Activated T-helper 2 cell treated with anti-CD3 and anti-CD28 coated beads, Interferon-gamma antibody, Interleukin-2, Interleukin-4, amounts not matched to agents 10 μg/mL and 5 μg/mL and 100 μg/mL, durations not matched to agents 14 hours and 24 hours and 36 hours (primary cell): ENCODE data around the gene CHST15. TPM values are rescaled to one million over a fixed set of nuclear protein-coding genes. Genes with fewer than 3 reads are reported as not detected.
A peak's percentile ranks its signal among the peaks of the same experiment; 100 is the strongest.

Experiments
- DNase-seq: peaks from one replicate; pipeline ENCODE4 v3.0.0; 2021; ENCODE audit warnings: low spot score
- H3K27ac Mint-ChIP-seq: one replicate; pipeline ENCODE4 v1.8.0; 2021; ENCODE audit warnings: mixed read lengths
- H3K27me3 Mint-ChIP-seq: one replicate; pipeline ENCODE4 v1.8.0; 2021; ENCODE audit warnings: low read depth, mixed read lengths
- H3K36me3 Mint-ChIP-seq: one replicate; pipeline ENCODE4 v1.8.0; 2021; ENCODE audit warnings: low read depth, mixed read lengths
- H3K4me1 Mint-ChIP-seq: one replicate; pipeline ENCODE4 v1.8.0; 2021; ENCODE audit warnings: low read depth, mixed read lengths
- H3K4me3 Mint-ChIP-seq: one replicate; pipeline ENCODE4 v1.8.0; 2021; ENCODE audit warnings: low read depth, mild to moderate bottlenecking, moderate library complexity, mixed read lengths
- H3K9me3 Mint-ChIP-seq: one replicate; pipeline ENCODE4 v1.8.0; 2021; ENCODE audit warnings: mixed read lengths
- intact Hi-C: fragments of 100-400 bp; cut with micrococcal nuclease; formaldehyde crosslinking; loops from one replicate; pipeline ENCODE4 v1.15.1; 2023
- total RNA-seq: library from RNA; stranded (reverse); gene quantifications from 2 replicates; pipeline ENCODE4 v1.2.3, GENCODE V29; 2022

The CHST15 gene
- total RNA-seq, 1 donor from 2014 or later = not detected

DNA sequence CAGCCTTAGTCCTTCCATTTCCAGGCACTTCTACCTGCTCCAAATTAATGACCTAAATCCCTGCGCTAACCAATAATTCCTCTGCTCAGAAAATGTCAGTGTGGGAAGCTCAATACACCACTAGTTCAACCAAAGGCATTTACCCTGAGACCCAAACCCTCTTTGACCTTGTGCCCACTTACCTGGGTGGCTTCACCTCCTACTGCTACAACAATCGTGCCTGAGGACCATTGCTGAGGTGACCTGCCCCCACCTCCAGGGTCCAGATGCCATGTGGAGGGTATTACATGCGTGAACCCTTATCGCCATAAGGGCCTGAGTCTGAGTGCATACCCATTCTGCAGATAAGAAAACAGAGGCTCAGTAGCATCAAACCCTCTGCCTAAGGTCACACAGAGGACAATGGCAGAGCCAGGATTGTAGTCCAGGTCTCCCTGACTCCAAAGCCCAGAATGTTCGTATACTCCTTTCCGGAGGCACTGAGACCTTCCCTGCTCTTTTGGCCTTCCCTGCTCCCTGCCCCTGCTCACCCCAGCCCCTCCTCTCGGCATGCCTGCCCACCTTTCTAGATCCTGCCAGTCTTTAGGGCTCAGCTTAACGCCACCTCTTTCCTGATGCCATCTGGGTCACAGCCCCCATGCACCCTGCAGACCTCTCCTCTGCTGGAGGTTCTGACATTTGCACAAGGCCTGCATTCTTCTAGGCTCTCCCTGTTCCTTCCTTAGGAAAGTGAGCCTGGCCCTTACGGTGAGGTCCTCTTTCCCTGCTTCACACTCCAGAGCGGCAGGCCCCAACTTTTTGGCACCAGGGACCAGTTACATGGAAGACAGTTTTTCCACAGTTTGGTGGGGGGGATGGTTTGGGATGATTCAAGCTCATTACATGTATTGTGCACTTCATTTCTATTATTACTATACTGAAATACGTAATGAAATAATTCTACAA is 94.9 kb downstream of the CHST15 start:
- Mint-ChIP-seq H3K4me3 (no peak overlapping the region), H3K4me1 (peaks cover 6% of the 10 kb centered on the region), H3K36me3 (no peaks in the 10 kb centered on the region), H3K27ac (no peak overlapping the region), H3K27me3 (peaks cover 22% of the 10 kb centered on the region), H3K9me3 (no peaks in the 10 kb centered on the region)
- no peak for DNase-seq
- intact Hi-C loops = no loop called here

DNA sequence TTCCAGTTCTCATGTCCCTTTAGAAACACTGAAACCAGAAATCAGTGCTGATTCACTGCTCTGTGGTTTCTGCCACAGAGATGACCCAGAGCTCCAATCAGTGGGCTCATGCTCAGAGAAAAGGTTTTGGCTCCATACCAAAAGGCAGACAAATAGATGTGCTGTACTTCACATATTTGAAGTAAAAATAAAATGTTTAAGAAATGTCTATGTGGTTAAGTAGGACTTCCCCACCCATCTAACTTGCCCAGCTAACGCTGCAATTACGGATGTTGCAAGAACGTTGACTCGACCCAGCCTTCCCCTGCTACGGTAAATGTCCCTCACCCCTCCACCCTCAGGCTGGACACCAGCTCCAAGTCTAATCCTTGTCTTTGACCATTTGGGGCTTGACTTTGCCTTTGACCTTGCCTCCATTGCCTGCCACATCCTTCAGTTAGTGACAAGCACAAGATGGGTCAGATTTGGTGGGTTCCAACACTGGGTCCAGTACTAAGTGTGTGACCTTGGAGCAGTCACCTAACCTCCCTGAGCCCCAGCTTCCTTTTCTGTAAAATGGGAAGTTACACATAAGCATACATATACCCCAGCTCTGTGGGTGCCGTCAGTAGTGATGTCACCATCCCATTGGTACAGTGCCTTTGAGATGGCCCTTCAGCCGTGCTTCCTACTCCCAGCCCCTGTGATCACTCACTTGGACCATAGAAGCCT is 95.8 kb downstream of the CHST15 start:
- H3K9me3 Mint-ChIP-seq = no peaks in the 10 kb centered on the region
- DNase-seq = no peak
- intact Hi-C loops = no loop called here
- H3K4me1 Mint-ChIP-seq = peaks cover 6% of the 10 kb centered on the region
- no peak overlapping the region for H3K27ac Mint-ChIP-seq
- H3K27me3 Mint-ChIP-seq = peaks cover 28% of the 10 kb centered on the region
- no peak overlapping the region for H3K4me3 Mint-ChIP-seq
- H3K36me3 Mint-ChIP-seq = no peaks in the 10 kb centered on the region

DNA sequence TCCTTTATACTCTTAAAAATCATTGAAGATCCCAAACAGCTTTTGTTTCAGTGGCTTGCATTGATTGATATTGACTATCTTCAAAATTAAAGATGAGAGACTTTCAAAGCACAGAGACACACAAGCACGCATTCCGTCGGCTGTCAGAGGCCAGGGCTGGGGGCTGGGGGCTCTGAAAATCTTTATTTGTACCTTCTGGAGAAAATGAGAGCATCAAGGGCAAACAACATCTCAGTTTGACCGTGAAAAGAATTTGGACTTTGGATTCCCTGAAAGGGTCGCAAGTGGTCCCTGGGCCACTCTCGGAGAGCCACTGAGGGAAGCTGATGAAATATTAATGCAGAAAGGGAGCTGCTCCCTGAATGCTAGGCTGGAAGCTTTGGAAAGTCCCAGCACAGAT is 96.4 kb downstream of the CHST15 start:
- Mint-ChIP-seq H3K9me3 (no peaks in the 10 kb centered on the region), H3K36me3 (no peaks in the 10 kb centered on the region), H3K4me1 (peaks cover 6% of the 10 kb centered on the region), H3K27ac (no peak overlapping the region), H3K4me3 (no peak overlapping the region), H3K27me3 (peaks cover 31% of the 10 kb centered on the region)
- no peak for DNase-seq
- intact Hi-C loops = no loop called here

DNA sequence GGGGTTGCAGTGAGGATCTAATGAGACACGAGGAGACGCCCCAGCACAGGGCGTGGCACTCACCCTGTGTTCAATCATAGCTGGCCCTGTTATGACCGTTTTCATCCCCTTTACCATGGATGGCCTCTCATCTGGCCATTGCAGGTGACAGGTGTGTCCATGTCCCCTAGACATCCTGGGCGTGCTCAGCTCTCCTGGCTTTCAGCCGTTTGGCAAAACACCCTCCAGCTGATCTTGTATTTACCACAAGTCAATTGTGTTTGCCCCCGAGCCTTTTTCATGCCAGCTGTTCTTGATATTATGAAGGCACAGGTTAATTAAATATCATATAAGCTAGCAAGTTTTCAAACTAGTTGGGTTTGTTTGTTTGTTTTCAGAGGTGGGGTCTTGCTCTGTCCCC is 97.1 kb downstream of the CHST15 start:
- intact Hi-C loops = no loop called here

DNA sequence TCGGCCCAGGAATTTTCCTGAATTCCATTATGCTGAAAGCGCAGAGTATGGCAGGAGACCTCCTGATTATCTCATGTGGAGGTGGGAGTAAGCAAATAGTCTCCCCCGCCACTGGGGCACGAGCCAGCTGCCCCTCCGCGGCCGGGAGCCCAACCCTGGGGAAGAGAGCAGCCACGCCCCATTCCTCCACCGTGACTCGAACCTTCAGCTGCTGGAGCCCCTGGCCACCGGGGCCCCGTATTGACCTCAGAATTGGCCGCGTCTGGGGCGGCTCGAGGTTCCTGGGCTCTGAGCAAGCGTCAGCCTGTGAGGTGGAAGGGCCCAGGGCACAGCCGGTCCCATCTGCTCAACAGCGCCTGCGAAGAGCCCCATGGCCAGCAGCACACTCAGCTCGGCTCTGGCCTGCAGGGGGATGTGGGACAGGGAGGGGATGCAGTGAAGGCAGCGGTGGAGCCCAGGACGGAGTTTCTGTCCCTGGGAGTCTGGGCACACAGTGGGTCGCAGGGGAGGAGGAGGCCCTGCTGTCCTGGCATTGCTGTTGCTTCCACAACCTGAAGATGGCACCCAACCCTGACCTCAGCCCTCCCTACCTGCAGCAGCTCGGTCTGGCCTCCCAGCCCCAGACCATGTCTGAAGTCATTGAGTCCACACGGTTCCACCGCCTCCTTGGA is 97.8 kb downstream of the CHST15 start:
- no peak for DNase-seq
- Mint-ChIP-seq H3K36me3 (no peaks in the 10 kb centered on the region), H3K27me3 (peaks cover 40% of the 10 kb centered on the region), H3K4me1 (peaks cover 6% of the 10 kb centered on the region), H3K9me3 (no peaks in the 10 kb centered on the region), H3K27ac (no peak overlapping the region), H3K4me3 (no peak overlapping the region)
- intact Hi-C loops = loop anchor here (1.0 kb wide), 1 partner anchor 230 kb away; no protein-coding TSS in a partner anchor

More for the DNA sequence above, 97.1 kb downstream of the CHST15 start:
- no peaks in the 10 kb centered on the region for H3K9me3 Mint-ChIP-seq
- DNase-seq = no peak
- no peaks in the 10 kb centered on the region for H3K36me3 Mint-ChIP-seq
- peaks cover 6% of the 10 kb centered on the region for H3K4me1 Mint-ChIP-seq
- no peak overlapping the region for H3K4me3 Mint-ChIP-seq
- no peak overlapping the region for H3K27ac Mint-ChIP-seq
- H3K27me3 Mint-ChIP-seq = peaks cover 33% of the 10 kb centered on the region

DNA sequence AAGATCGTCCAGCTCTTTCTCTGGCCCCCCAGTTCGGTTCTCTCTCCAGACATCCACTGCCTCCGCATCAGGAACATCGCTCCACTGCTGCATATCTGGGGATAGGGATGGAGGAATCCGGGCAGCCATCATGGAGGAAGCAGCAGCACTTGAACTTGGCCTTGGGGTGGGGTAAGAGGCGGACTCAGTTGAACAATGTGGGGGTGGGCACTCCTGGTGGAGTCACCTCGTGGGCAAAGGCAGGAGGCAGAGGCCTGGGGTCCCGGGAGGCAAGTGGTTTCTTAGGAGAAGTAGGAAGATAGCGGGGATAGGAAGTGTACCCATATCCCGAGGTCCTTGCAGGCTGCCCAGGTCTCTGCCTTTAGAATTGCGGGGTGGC is 98.3 kb downstream of the CHST15 start:
- H3K4me1 Mint-ChIP-seq = peaks cover 6% of the 10 kb centered on the region
- no peaks in the 10 kb centered on the region for H3K36me3 Mint-ChIP-seq
- no peak for DNase-seq
- peaks cover 46% of the 10 kb centered on the region for H3K27me3 Mint-ChIP-seq
- no peak overlapping the region for H3K27ac Mint-ChIP-seq
- H3K4me3 Mint-ChIP-seq = no peak overlapping the region
- H3K9me3 Mint-ChIP-seq = no peaks in the 10 kb centered on the region
- intact Hi-C loops = loop anchor here (1.0 kb wide), 1 partner anchor 230 kb away; no protein-coding TSS in a partner anchor

DNA sequence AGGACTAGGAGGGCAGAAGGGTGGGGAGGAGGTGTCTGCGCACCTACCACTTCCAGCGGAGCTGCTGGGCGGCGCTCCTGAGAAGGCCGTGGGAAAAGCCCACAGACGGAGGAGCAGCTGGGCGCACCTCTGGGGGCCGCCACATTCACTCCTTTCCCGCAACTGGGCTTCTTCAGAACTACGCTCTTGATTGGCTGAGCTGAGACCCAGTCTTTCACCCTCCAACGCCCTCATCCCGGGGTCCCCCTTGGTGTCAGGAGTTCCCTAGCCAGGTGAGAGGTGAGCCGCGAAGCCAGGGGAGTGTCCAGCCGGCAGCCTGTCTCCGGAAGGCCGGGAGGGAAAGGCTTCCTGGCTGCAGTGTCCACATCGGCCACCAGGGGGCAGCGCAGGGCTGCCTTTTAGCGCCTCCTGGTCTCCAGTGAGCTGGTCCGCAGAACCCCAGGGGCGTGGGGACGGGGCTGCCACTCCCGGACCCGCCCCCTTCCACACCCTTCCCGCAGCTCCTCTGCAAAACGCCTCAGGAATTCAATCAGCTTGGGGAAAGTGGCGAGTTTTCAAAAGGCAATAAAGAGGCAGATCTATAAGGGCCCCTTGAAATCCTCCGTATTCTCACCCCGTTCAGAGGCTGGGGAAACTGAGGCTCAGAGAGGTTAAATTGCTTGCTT is 98.8 kb downstream of the CHST15 start:
- Mint-ChIP-seq H3K27me3 (peaks cover 51% of the 10 kb centered on the region), H3K4me3 (no peak overlapping the region), H3K36me3 (no peaks in the 10 kb centered on the region), H3K9me3 (no peaks in the 10 kb centered on the region), H3K27ac (no peak overlapping the region), H3K4me1 (peaks cover 6% of the 10 kb centered on the region)
- intact Hi-C loops = loop anchor here (1.0 kb wide), 2 partner anchors 231 to 395 kb away; no protein-coding TSS in a partner anchor
- peak; percentile 65 for DNase-seq

DNA sequence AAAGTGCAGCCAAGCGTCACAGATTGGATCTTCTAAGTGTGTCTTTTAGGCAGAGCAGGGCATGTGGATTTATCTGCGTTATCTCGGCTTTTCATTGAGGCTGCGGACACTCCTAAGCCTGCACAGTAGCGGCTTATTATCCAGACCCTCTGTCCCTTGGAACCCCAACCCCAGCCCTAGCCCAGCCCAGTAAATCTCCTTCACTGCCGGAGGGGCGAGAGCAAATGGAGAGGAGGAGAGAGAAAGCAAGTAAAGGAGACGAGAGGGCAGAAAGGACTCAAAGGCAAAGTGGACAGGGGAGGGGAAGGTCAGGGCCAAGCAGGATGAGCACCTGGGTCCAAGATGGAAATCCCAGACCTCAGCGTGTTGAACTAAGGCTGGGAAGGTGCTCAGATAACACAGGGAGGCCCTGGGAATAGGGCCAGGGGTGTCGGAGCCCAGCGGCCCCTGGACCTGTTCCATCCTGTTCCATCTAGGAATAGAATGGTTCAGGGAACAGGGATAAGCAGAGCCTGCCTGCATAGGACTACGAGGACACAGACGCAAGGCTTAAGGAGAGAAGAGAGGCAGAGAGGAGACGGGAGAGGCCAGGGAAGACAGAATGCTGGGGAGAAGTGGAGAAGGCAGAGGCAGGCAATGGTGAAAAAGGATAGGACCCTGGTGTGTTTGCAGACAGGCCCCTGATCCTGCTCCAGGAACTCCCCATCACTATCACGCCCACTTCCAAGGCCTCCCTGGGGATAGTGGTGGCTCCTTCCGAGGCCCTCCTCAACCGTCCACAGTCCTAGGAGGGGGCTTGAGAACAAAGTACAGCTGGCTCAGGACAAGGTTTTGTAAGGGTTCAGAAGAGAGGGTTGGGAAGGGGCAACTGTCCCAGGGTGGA is 99.6 kb downstream of the CHST15 start:
- no peak for DNase-seq
- no peaks in the 10 kb centered on the region for H3K9me3 Mint-ChIP-seq
- no peak overlapping the region for H3K27ac Mint-ChIP-seq
- H3K4me1 Mint-ChIP-seq = peaks cover 6% of the 10 kb centered on the region
- no peak overlapping the region for H3K4me3 Mint-ChIP-seq
- intact Hi-C loops = loop anchor here (1.0 kb wide), 1 partner anchor 396 kb away; no protein-coding TSS in a partner anchor
- H3K36me3 Mint-ChIP-seq = no peaks in the 10 kb centered on the region
- H3K27me3 Mint-ChIP-seq = peaks cover 58% of the 10 kb centered on the region

DNA sequence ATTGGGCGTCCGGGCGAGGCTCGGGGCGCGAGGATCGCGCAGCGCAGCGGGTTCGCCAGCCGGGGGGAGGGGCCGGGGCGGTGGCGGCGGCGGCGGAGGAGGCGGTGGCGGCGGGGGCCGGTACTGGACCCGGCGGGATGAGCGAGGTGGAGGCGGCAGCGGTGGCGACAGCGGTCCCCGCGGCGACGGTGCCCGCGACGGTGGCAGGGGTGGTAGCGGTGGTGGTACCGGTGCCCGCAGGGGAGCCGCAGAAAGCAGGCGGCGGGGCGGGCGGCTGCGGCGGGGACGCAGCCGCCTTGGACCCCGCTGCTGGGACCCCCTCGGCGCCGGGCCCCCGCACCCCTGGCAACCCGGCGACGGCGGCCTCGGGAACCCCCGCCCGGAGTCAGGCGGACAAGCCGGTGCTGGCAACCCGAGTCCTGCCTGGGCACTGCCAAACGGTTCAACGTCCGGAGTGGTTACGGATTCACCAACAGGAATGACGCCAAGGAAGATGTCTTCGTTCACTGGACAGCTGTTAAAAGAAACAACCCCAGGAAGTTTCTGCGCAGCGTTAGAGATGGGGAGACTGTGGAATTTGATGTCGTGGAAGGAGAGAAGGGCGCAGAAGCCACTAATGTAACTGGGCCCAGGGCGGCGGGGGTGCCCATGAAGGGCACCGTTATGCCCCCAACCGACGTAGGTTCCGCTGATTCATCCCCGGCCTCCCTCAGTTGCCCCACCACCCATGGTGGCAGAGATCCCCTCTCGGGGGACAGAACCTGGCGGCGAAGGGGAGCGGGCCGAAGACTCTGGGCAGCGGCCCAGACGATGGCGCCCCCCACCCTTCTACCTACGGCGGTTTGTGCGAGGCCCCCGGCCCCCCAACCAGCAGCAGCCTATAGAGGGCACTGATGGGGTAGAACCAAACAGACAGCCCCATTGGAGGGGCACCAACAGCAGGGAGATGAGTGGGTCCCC is 101.5 kb downstream of the CHST15 start:
- Mint-ChIP-seq H3K4me3 (no peak overlapping the region), H3K9me3 (no peaks in the 10 kb centered on the region), H3K4me1 (peaks cover 6% of the 10 kb centered on the region), H3K36me3 (no peaks in the 10 kb centered on the region), H3K27me3 (peaks cover 59% of the 10 kb centered on the region), H3K27ac (no peak overlapping the region)
- intact Hi-C loops = no loop called here
- DNase-seq = no peak

DNA sequence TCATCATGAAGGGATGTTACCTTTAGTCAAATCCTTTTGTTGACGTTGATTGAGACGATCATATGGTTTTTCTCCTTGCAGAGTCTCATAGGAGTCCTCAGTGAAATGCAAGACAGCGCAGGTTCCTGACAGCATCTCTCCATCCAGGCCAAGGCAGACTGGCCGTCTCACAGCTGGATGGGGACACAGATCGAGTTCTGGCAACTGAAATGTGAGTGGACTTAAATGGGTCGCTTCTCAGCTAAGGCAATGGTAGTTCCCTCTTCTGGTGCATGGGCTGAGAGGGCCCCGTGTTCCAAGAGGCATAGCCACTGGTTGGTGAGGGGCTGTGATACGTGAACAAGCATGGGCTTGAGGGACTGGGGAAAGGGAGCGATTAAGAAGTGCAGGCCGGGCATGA is 102.5 kb downstream of the CHST15 start:
- peaks cover 57% of the 10 kb centered on the region for H3K27me3 Mint-ChIP-seq
- H3K27ac Mint-ChIP-seq = no peak overlapping the region
- peaks cover 6% of the 10 kb centered on the region for H3K4me1 Mint-ChIP-seq
- no peaks in the 10 kb centered on the region for H3K9me3 Mint-ChIP-seq
- no peaks in the 10 kb centered on the region for H3K36me3 Mint-ChIP-seq
- DNase-seq = no peak
- intact Hi-C loops = no loop called here
- no peak overlapping the region for H3K4me3 Mint-ChIP-seq

DNA sequence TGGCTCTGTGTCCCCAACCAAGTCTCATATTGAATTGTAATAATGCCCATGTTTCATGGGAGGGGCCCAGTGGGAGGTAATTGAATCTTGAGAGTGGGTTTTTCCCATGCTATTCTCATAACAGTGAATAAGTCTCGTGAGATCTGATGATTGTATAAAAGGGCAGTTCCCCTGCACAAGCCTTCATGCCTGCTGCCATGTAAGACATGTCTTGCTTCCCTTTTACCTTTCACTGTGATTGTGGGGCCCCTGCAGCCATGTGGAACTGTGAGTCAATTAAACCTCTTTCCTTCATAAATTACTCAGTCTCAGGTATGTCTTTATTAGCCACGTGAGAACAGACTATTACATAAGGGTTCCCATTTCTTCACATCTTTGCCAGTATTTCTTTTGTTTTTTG is 104.7 kb downstream of the CHST15 start:
- Mint-ChIP-seq H3K4me1 (no peaks in the 10 kb centered on the region), H3K9me3 (no peaks in the 10 kb centered on the region), H3K36me3 (no peaks in the 10 kb centered on the region), H3K27me3 (peaks cover 45% of the 10 kb centered on the region), H3K4me3 (no peak overlapping the region), H3K27ac (no peak overlapping the region)
- intact Hi-C loops = no loop called here
- no peak for DNase-seq
